HG03108 (cell line): ENCODE results near the gene SERPINA3.
"Not testable (repeated sequence)": the region's sequence is repeated elsewhere in the genome, so short reads cannot be mapped to it uniquely, and the experiment has no call there.

Source experiments
- ATAC-seq: cut with Tn5 transposase; IDR thresholded peaks from one replicate; pipeline ENCODE4 v1.9.1; 2021; ENCODE audit warnings: moderate library complexity; ENCODE audit not compliant: unreplicated experiment

The SERPINA3 gene

DNA sequence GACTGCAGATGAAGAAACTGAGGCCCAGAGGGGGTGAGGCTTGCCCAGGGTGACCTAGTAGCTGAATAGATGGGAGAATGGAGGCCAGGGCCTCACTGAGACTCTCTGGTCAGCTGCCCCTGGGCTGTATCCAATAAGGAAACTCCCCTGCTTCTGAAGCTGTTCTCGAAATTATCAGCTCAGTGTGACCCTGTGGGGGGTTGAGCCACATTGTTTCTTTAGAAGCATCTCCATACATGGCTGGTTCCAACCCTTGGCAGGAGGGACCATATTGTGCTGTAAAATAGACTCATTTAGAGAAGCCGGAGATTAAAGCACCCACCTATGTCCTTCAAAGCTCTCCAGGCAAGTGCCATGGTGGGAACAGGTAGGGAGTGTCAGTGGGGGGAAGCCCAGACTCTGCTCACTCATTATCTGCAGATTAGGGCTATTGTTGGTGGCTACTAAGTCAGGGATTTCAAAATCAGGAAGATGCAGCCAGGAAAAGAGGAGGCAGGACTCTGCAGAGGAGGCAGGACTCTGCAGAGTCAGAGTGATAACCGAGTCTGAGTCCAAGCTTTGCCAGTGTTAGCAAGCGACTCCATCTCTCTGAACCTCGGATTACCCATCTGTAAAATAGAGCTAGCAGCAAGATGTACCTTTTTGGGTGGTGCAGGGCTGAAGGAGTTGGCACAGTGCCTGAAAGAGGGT, 27.5 kb upstream of the SERPINA3 start:
- ATAC-seq = no peak

- no peak for ATAC-seq
These were observed 25.6 kb upstream of the SERPINA3 start for GRCh38 chr14:94586635-94587034.

- no peak for ATAC-seq
These were observed 23.9 kb upstream of the SERPINA3 start for GRCh38 chr14:94588311-94588710.

GRCh38 chr14:94591073-94591472, 21.1 kb upstream of the SERPINA3 start:
- no peak for ATAC-seq

DNA sequence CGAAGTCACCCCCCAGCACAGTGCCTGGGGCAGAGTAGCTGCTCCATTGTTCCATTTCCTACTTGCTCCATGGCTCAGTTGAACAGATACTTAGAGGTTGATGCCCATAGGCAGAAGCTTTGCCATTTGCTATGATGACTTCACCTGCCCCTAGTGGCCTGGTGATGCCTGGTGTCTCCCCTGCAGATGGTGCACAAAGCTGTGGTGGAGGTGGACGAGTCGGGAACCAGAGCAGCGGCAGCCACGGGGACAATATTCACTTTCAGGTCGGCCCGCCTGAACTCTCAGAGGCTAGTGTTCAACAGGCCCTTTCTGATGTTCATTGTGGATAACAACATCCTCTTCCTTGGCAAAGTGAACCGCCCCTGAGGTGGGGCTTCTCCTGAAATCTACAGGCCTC, 20.3 kb upstream of the SERPINA3 start:
- ATAC-seq = no peak

DNA sequence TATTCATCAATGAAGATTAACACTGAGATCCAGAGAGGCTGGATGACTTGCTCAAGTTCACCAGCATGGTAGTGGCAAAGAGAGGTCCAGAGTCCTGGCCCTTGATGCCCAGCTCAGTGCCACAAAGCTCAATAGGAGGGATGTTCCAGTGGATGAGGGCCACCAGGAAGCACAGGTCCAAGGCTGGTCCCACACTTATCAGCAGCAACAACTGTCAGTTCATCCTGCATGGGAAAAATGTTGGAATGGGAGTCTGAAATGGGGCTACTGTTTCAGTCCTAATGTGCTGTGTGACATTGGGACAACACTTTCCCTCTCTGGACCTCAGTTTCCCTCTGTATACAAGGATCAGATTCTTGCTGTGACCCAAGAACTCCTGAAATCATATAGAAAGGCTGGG, 19.7 kb upstream of the SERPINA3 start:
- ATAC-seq = no peak

- ATAC-seq = no peak
These were observed 18.8 kb upstream of the SERPINA3 start for GRCh38 chr14:94593376-94593748.

DNA sequence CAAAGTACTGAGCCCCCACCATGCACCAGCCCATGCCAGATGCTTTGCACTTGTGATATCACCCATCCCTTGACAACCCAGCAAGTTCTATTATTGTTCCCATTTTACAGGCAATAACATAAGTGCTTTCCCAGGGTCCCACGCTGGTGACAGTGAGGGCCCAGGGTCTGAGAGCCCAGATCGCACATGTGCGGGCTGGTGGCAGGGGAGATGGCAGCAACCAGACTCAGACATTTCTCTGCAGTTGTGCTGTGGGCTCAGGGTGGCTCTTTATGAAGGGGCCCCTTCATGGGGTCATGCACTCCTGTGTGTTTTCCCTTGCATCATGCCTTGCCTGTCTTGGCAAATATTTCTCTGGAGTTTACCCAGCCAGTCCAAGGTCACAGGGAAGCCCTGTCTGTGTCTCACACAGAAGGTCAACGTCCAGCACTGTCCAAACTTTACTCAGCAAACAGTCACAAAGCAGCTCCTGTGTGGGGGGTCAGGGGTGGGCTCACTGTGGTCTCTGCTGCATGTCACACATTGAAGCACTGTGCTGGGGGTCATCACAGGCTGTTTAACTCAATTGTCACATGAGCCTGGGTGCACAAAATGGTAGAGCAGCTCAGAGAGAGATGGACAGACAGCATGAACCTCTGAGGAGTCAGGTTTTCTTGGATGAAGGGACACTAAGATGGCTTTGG, 18.3 kb upstream of the SERPINA3 start:
- ATAC-seq = no peak

GRCh38 chr14:94594441-94594840, 17.8 kb upstream of the SERPINA3 start:
- ATAC-seq = no peak

GRCh38 chr14:94595912-94596311, 16.3 kb upstream of the SERPINA3 start:
- ATAC-seq = no peak

DNA sequence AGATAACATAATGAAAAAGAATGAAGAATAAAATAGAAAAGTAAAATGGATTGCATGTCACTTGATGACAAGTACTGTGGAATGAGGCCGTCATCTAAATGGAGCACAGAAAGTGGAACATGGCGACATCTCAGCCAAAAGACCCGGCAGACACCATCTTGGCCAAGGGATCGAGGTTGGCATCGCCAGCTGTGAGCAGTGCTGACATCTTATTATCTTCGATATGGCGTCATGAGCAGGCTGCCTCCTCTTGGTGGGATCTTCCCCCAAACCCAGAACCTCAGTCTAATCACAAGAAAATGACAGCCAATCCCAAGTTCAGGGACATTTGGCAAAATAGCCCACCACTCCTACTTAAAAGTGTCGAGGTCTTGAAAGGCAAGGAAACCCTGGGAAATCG, 15.8 kb upstream of the SERPINA3 start:
- ATAC-seq = no peak

DNA sequence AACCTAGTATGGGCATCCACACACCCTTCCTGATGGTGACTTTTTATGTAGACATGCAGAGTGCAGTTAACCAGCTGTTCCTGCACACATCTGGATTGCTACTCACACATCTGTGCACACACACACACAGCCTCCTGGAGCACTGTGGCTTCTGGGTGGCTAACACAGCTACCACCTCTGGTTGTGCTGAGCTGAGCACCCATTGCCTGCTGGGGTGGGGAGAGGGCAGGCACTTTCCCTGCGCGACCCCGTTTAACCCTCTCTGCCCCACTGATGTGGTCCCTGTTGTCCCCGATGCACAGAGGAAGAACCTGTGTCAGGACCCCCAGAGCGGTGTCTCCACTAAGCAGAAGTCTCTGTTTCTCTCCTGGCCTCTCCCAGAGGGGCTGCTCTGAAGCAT, 14.4 kb upstream of the SERPINA3 start:
- ATAC-seq = no peak

GRCh38 chr14:94598506-94598815, 13.7 kb upstream of the SERPINA3 start:
- no peak for ATAC-seq

DNA sequence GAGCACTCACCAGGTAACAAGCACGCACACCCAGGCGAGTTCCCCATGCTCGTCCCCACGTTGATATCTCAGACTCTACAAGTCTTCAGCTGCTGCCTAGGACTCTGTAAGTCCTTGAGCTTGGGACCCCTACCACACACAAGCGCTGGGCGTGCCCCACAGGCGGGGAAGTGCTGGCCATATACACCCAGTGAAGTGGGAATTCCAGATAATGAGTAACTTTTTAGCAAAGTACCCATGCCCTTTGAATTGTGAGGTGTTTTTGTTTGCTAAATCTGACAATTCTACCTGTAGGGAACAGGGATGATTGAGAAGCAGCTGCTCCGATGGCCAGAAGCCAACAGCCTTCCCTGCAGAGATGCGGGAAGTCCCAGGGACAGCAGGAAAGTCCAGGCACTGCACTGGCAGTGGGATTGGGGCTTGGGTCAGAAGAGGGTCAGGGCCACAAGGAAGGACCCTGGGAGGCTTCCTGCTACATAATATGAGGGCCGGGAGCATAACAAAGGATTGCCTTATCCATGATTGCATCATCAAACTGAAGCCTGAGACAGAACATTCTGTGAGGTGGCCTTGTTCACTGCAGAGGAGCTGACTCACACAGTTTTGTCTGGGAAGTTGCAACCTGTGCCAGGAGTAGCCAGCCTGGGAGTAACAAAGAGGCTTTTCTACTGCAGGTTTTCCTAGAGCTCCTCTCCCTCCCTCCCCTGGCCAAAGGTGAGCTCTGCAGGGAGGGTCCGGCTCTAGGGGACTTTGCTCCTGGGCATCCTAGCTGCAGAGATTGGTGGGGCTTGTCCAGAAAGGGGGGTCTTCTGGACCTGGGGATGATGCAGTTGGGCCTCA, 13.2 kb upstream of the SERPINA3 start:
- no peak for ATAC-seq

GRCh38 chr14:94599656-94600004, 12.6 kb upstream of the SERPINA3 start:
- ATAC-seq = no peak

DNA sequence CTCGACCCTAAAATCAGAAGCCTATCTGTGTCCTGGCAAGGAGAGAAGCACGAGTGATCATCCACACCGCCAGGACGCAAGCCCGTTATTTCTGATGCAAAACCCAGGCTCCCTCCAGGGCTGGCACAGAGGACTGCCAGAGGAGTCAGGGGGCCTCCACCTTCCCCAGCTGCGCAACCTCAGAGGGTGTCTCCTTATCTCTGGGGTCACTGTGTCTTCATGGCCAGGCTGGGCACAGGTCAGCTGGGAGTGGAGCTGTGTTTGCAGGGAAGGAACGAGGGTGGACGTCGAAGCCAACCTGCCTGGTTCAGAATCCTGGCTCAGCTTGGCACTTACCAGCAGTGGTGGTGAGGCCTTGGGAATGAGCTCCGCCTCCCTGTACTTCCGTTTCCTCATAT, 12.0 kb upstream of the SERPINA3 start:
- ATAC-seq = no peak

- no peak for ATAC-seq
These were observed 10.3 kb upstream of the SERPINA3 start for GRCh38 chr14:94601884-94602391.

DNA sequence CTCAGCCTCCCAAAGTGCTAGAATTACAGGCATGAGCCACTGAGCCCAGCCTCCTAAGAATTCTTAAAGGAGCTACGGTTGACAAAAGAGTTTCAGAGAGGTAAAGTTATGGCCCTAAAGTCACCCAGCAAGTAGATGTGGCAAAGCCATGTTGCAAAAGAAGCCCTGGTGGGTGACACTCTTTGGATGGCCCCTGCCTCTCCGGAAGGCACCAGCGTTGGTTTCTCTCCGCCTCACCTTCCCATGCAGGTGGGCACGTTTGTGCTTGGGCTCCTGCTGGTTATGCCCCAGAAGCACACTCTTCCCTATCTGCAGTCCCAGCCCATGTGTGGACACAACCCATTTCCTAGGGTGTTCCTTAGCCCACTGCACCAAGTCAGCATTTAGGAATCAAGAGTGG, 9.5 kb upstream of the SERPINA3 start:
- no peak for ATAC-seq

GRCh38 chr14:94605361-94605760, 6.8 kb upstream of the SERPINA3 start:
- ATAC-seq = no peak

GRCh38 chr14:94608966-94609365, 3.2 kb upstream of the SERPINA3 start:
- not testable (repeated sequence) for ATAC-seq

GRCh38 chr14:94611179-94611578, 1.0 kb upstream of the SERPINA3 start:
- no peak for ATAC-seq
